AG04449 (cell line): ENCODE measurements around the gene LAMA3.

Source experiments
- CTCF ChIA-PET: fragments of 350-600 bp; formaldehyde crosslinking; extraction: SDS; loops from one replicate; lab custom pipeline; 2021; ENCODE audit warnings: antibody characterized with exemption; lab: Yijun Ruan, JAX
- POLR2A ChIA-PET: fragments of 400-600, 350-600 bp; formaldehyde crosslinking; extraction: SDS; loops from one replicate; lab custom pipeline; 2020; ENCODE audit warnings: antibody characterized with exemption, inconsistent platforms; lab: Yijun Ruan, JAX
- DNase-seq: peaks from one replicate; pipeline ENCODE4 v3.0.0-alpha.2; 2010; ENCODE audit warnings: low read depth, low spot score
- H3K4me3 ChIP-seq: 2 replicates; pipeline ENCODE4 v1.5.1; 2011; ENCODE audit warnings: low read depth, mild to moderate bottlenecking, control low read depth, low read length
- CTCF ChIP-seq: IDR thresholded peaks from one replicate; pipeline ENCODE4 v1.5.1; 2011; ENCODE audit warnings: mild to moderate bottlenecking, moderate library complexity, low read length, control low read depth, inconsistent platforms; ENCODE audit not compliant: insufficient read depth; ENCODE audit errors: missing control alignments

LAMA3 gene

DNA sequence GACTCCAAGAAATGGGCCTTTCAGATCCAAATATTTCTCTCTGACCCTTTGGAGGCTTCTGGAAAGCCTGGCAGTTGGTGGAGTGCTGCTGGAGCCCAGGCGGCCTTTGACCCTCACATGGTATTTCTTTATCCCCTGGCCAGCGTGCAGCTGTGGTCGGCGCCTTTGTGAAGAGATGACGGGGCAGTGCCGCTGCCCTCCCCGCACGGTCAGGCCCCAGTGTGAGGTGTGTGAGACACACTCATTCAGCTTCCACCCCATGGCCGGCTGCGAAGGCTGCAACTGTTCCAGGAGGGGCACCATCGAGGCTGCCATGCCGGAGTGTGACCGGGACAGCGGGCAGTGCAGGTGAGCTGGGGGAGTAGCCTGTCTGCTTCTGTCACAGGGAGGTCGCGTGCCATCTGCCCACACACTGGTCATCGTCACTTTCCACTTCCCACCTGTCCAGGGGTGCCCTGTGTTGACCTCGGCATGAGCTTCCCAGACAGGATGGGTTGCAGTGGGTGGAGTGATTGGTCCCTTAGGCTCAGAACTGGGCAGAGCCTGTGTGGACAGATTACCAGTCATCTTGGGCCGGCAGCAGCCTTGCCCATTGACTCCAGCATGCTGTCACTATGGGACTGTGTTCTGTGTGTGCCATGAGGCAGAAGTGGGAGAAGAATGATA, 158.2 kb downstream of the LAMA3 start:
- ChIA-PET CTCF (no interaction called here), POLR2A (no interaction called here)
- no peak for TF ChIP-seq CTCF
- DNase-seq = no peak
- no peak overlapping the region for H3K4me3 ChIP-seq

GRCh38 chr18:23849141-23849540, 159.9 kb downstream of the LAMA3 start:
- ChIA-PET CTCF (no interaction called here), POLR2A (no interaction called here)

GRCh38 chr18:23850215-23850614, 161.0 kb downstream of the LAMA3 start:
- no peak overlapping the region for H3K4me3 ChIP-seq
- TF ChIP-seq CTCF = no peak
- ChIA-PET CTCF (interaction anchor here (1.0 to 2.3 kb wide), 2 partner anchors 10 to 21 kb away, joined by 3 to 5 read pairs; no protein-coding TSS in a partner anchor), POLR2A (no interaction called here)
- no peak for DNase-seq

More at GRCh38 chr18:23849141-23849540, 159.9 kb downstream of the LAMA3 start:
- no peak for DNase-seq
- H3K4me3 ChIP-seq = no peak overlapping the region
- no peak for TF ChIP-seq CTCF

- ChIA-PET POLR2A (no interaction called here), CTCF (interaction anchor here (1.6 to 2.3 kb wide), 2 partner anchors 8 to 67 kb away, joined by 4 to 5 read pairs; no protein-coding TSS in a partner anchor)
- H3K4me3 ChIP-seq = no peak overlapping the region
- DNase-seq = no peak
- TF ChIP-seq CTCF = no peak
Measured at GRCh38 chr18:23851470-23852002, 162.3 kb downstream of the LAMA3 start.

- CTCF ChIA-PET = interaction anchor here (1.6 to 2.3 kb wide), 2 partner anchors 8 to 66 kb away, joined by 4 to 5 read pairs; no protein-coding TSS in a partner anchor
- POLR2A ChIA-PET = no interaction called here
- no peak for TF ChIP-seq CTCF
- no peak overlapping the region for H3K4me3 ChIP-seq
- DNase-seq = no peak
Measured at GRCh38 chr18:23852236-23853045, 163.2 kb downstream of the LAMA3 start.
